K562 (cell line): Measurements from ENCODE around the gene GDF15. TPM values are rescaled to one million over a fixed set of nuclear protein-coding genes. Genes with fewer than 3 reads are reported as not detected.

Source experiments
- DDX20 ChIP-seq: fragments of 450-650 bp; IDR thresholded peaks from 2 replicates; pipeline ENCODE4 v1.6.1; 2016; ENCODE audit warnings: missing genetic modification characterization, low read depth, mild to moderate bottlenecking, missing compliant biosample characterization, moderate library complexity
- FIP1L1 ChIP-seq: fragments of 200-400 bp; formaldehyde crosslinking; IDR thresholded peaks from 2 replicates; pipeline ENCODE4 v1.6.1; 2018; ENCODE audit warnings: mild to moderate bottlenecking, low read depth, low read length; ENCODE audit not compliant: poor library complexity, severe bottlenecking
- NFYB ChIP-seq: IDR thresholded peaks from 2 replicates; pipeline ENCODE4 v1.6.1; 2011; ENCODE audit warnings: mild to moderate bottlenecking, moderate library complexity; ENCODE audit not compliant: insufficient read length; ENCODE audit errors: extremely low read depth
- NRF1 ChIP-seq, 2 experiments: fragments of 450-650 bp; IDR thresholded peaks in 1 of 2; conservative IDR thresholded peaks in 1 of 2; 2 replicates each; pipeline ENCODE4 v1.6.1; 2014; ENCODE audit warnings: mild to moderate bottlenecking in 2 of 2
- PHF21A ChIP-seq: fragments of 450-650 bp; IDR thresholded peaks from 2 replicates; pipeline ENCODE4 v1.6.1; 2017; ENCODE audit warnings: low read depth, borderline replicate concordance
- TAF7 ChIP-seq: fragments of 450-650 bp; IDR thresholded peaks from 2 replicates; pipeline ENCODE4 v1.6.1; 2016; ENCODE audit warnings: missing genetic modification characterization, missing compliant biosample characterization
- TRIM24 ChIP-seq, 2 experiments: fragments of 450-650 bp; IDR thresholded peaks; 2 replicates each; pipeline ENCODE4 v1.6.1; 2016
- XRCC5 ChIP-seq: fragments of 200-400 bp; formaldehyde crosslinking; IDR thresholded peaks from 2 replicates; pipeline ENCODE4 v1.6.1; 2017; ENCODE audit warnings: low read depth, mild to moderate bottlenecking, low read length
- ZFPM2 ChIP-seq: fragments of 250-450 bp; sonication (Bioruptor Pico); IDR thresholded peaks from 2 replicates; pipeline ENCODE4 v1.5.1; 2022; ENCODE audit warnings: mild to moderate bottlenecking
- ZNF12 ChIP-seq: sonication (generic); formaldehyde crosslinking; IDR thresholded peaks from 2 replicates; pipeline ENCODE4 v1.4.0; 2020; ENCODE audit warnings: mild to moderate bottlenecking, missing genetic modification reagents
- ZNF436 ChIP-seq: fragments of 250-450, 450-650 bp; sonication (Bioruptor Pico); formaldehyde crosslinking; IDR thresholded peaks from 2 replicates; pipeline ENCODE4 v1.7.0; 2020; ENCODE audit warnings: mild to moderate bottlenecking
- polyA plus RNA-seq, 8 experiments: library from polyadenylated mRNA; depleted of rRNA in 4 of 8; stranded (reverse) in 5 of 8; unstranded in 3 of 8; fragments of >200 nt; fragmentation: Nextera tagmentation in 2 of 8; fragmentation: Illumina TruSeq in 1 of 8; extraction: Ambion mirVana in 2 of 8; extraction: Trizol in 1 of 8; gene quantifications; 2 replicates each; pipeline versions ENCODE4 v1.2.1 to v1.2.3, GENCODE V29; 2011 to 2014; ENCODE audit warnings: inconsistent platforms in 1 of 8, missing spikeins in 1 of 8
- total RNA-seq, 7 experiments: library from RNA; depleted of rRNA in 6 of 7; stranded (reverse); fragments of >200 nt in 6 of 7; fragmentation: Illumina TruSeq in 2 of 7; extraction: Trizol in 2 of 7; gene quantifications; 2 replicates each; pipeline versions ENCODE4 v1.2.1 to v1.2.3, GENCODE V29; 2011 to 2021; ENCODE audit warnings: low replicate concordance in 1 of 7
- TF ChIP-seq, protein P1 (sequence below): fragments of 200-400 bp; formaldehyde crosslinking; IDR thresholded peaks from 2 replicates; pipeline ENCODE4 v1.6.1; 2017; ENCODE audit warnings: mild to moderate bottlenecking, low read depth, low read length, moderate library complexity
- TF ChIP-seq, protein P2 (sequence below), 2 experiments: IDR thresholded peaks in 1 of 2; conservative IDR thresholded peaks in 1 of 2; 2 replicates each; pipeline ENCODE4 v1.6.1; 2016; ENCODE audit warnings: low read depth in 2 of 2, mild to moderate bottlenecking in 1 of 2, missing compliant biosample characterization in 1 of 2, missing genetic modification characterization in 1 of 2, moderate library complexity in 1 of 2
- TF ChIP-seq, protein P3 (sequence below): fragments of 200-800 bp; sonication (Bioruptor generic); IDR thresholded peaks from 2 replicates; pipeline ENCODE4 v1.6.1; 2017; ENCODE audit warnings: missing genetic modification characterization, missing compliant biosample characterization
- TF ChIP-seq, protein P4 (sequence below): fragments of 450-650 bp; IDR thresholded peaks from 2 replicates; pipeline ENCODE4 v1.6.1; 2016; ENCODE audit warnings: antibody characterized with exemption
- TF ChIP-seq, protein P5 (sequence below): fragments of 250-450 bp; sonication (Bioruptor Pico); IDR thresholded peaks from 2 replicates; pipeline ENCODE4 v1.6.1; 2021; ENCODE audit warnings: mild to moderate bottlenecking
- TF ChIP-seq, protein P6 (sequence below): fragments of 450-650 bp; formaldehyde crosslinking; IDR thresholded peaks from 2 replicates; pipeline ENCODE4 v1.4.0; 2022; ENCODE audit warnings: mild to moderate bottlenecking, moderate library complexity
- TF ChIP-seq, protein P7 (sequence below): fragments of 250-450 bp; sonication (Bioruptor Pico); IDR thresholded peaks from 2 replicates; pipeline ENCODE4 v1.5.0; 2021

GDF15 gene
- total and polyA plus RNA-seq, 9 of the 15 experiments (the other 6 are each of a cell fraction or from before 2014, with no cell fraction given), result 2.3 to 82.4 (median 12.5) TPM

DNA sequence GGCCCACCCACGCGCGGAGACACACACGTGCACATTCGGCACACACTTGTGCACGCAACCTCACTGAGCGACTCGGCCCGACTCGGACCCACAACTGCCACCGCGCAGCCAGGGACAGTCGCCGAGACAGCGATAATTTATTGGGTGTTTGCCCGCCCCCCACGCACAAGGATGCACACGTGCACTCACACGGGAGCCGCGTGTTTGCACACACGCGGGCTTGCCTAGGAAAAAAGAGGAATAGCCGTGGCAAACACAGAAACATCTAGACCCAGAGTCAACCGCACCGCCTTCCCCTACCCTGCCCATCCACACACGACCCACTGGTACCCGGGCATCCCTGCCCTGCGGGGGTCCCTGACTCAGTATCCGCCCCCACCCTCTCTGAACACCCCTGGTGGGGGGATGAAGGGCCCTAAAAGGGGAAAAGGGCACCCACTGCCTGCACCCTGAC lies 32.1 kb downstream of the GDF15 start (continued):
- TF ChIP-seq, protein P1, sequence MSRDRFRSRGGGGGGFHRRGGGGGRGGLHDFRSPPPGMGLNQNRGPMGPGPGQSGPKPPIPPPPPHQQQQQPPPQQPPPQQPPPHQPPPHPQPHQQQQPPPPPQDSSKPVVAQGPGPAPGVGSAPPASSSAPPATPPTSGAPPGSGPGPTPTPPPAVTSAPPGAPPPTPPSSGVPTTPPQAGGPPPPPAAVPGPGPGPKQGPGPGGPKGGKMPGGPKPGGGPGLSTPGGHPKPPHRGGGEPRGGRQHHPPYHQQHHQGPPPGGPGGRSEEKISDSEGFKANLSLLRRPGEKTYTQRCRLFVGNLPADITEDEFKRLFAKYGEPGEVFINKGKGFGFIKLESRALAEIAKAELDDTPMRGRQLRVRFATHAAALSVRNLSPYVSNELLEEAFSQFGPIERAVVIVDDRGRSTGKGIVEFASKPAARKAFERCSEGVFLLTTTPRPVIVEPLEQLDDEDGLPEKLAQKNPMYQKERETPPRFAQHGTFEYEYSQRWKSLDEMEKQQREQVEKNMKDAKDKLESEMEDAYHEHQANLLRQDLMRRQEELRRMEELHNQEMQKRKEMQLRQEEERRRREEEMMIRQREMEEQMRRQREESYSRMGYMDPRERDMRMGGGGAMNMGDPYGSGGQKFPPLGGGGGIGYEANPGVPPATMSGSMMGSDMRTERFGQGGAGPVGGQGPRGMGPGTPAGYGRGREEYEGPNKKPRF, result no peak
- TF ChIP-seq XRCC5 (peak; percentile 58; the same call in 1 of the 2 replicates), ZNF12 (CRISPR knock-in tag) (no peak), TAF7 (no peak), NRF1 (conservative IDR thresholded peaks at IDR 0.05 in 1 of 2, IDR thresholded peaks at IDR 0.05 in 1 of 2) (no peak), PHF21A (no peak), FIP1L1 (peak; percentile 59), NFYB (no peak), ZFPM2 (CRISPR knock-in tag) (no peak), TRIM24 (IDR thresholded peaks at IDR 0.05) (no peak), ZNF436 (CRISPR knock-in tag) (no peak), DDX20 (tag) (no peak)
- TF ChIP-seq, protein P2, sequence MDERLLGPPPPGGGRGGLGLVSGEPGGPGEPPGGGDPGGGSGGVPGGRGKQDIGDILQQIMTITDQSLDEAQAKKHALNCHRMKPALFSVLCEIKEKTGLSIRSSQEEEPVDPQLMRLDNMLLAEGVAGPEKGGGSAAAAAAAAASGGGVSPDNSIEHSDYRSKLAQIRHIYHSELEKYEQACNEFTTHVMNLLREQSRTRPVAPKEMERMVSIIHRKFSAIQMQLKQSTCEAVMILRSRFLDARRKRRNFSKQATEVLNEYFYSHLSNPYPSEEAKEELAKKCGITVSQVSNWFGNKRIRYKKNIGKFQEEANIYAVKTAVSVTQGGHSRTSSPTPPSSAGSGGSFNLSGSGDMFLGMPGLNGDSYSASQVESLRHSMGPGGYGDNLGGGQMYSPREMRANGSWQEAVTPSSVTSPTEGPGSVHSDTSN (CRISPR knock-in tag; IDR thresholded peaks at IDR 0.05; ENCODE audit: low read depth), result no peak
- TF ChIP-seq, protein P2 (tag; conservative IDR thresholded peaks at IDR 0.05; ENCODE audit: low read depth), result peak; percentile 73
- TF ChIP-seq, protein P3, sequence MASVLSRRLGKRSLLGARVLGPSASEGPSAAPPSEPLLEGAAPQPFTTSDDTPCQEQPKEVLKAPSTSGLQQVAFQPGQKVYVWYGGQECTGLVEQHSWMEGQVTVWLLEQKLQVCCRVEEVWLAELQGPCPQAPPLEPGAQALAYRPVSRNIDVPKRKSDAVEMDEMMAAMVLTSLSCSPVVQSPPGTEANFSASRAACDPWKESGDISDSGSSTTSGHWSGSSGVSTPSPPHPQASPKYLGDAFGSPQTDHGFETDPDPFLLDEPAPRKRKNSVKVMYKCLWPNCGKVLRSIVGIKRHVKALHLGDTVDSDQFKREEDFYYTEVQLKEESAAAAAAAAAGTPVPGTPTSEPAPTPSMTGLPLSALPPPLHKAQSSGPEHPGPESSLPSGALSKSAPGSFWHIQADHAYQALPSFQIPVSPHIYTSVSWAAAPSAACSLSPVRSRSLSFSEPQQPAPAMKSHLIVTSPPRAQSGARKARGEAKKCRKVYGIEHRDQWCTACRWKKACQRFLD (CRISPR knock-in tag), result 0 out of 2 replicates have a peak, but pooled peaks have one; percentile 17
- TF ChIP-seq, protein P4, sequence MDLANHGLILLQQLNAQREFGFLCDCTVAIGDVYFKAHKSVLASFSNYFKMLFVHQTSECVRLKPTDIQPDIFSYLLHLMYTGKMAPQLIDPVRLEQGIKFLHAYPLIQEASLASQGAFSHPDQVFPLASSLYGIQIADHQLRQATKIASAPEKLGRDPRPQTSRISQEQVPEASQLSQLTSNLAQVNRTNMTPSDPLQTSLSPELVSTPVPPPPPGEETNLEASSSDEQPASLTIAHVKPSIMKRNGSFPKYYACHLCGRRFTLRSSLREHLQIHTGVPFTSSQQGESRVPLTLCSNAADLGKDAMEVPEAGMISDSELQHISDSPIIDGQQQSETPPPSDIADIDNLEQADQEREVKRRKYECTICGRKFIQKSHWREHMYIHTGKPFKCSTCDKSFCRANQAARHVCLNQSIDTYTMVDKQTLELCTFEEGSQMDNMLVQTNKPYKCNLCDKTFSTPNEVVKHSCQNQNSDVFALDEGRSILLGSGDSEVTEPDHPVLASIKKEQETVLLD, result peak; percentile 66
- TF ChIP-seq, protein P5, sequence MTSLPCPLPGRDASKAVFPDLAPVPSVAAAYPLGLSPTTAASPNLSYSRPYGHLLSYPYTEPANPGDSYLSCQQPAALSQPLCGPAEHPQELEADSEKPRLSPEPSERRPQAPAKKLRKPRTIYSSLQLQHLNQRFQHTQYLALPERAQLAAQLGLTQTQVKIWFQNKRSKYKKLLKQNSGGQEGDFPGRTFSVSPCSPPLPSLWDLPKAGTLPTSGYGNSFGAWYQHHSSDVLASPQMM, result no peak
- TF ChIP-seq, protein P6, sequence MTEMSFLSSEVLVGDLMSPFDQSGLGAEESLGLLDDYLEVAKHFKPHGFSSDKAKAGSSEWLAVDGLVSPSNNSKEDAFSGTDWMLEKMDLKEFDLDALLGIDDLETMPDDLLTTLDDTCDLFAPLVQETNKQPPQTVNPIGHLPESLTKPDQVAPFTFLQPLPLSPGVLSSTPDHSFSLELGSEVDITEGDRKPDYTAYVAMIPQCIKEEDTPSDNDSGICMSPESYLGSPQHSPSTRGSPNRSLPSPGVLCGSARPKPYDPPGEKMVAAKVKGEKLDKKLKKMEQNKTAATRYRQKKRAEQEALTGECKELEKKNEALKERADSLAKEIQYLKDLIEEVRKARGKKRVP (CRISPR knock-in tag), result no peak
- TF ChIP-seq, protein P7, sequence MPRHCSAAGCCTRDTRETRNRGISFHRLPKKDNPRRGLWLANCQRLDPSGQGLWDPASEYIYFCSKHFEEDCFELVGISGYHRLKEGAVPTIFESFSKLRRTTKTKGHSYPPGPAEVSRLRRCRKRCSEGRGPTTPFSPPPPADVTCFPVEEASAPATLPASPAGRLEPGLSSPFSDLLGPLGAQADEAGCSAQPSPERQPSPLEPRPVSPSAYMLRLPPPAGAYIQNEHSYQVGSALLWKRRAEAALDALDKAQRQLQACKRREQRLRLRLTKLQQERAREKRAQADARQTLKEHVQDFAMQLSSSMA (CRISPR knock-in tag), result no peak
